ENCODE results near the gene CD3D.

CD3D gene

GRCh38 chr11:118304227-118304567 is 38.3 kb downstream of the CD3D start:
- no peak for DNase-seq (ENCODE audit: low spot score)

DNA sequence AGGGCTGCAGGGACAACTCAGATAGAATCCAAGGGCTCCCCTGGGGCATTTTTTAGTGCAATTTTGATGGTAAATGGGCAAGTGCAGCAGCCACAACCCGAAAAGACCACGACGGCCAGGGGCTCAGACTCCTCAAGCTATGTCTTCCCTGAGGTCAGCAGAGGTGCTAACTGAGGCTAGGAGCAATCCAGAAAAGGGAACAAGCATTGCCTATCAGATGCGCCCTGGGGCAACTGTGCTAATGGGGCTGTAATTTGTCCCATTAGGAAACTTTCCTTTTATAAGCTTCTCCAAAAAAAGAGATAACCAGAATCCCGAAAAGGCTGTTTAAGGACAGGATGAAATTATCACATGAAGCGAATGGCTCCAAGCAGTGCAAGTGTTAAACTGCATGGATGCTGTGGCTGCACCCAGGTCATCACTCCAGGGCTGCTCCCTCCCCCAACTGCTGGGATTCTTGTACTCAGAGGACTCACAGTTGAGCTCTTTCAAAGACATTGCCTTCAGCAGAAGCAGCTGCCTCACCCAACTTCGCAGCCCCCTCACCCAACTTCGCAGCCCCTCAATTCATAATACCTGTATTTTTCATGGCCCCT is 40.8 kb downstream of the CD3D start:
- no peak for DNase-seq (ENCODE audit: low spot score)

DNA sequence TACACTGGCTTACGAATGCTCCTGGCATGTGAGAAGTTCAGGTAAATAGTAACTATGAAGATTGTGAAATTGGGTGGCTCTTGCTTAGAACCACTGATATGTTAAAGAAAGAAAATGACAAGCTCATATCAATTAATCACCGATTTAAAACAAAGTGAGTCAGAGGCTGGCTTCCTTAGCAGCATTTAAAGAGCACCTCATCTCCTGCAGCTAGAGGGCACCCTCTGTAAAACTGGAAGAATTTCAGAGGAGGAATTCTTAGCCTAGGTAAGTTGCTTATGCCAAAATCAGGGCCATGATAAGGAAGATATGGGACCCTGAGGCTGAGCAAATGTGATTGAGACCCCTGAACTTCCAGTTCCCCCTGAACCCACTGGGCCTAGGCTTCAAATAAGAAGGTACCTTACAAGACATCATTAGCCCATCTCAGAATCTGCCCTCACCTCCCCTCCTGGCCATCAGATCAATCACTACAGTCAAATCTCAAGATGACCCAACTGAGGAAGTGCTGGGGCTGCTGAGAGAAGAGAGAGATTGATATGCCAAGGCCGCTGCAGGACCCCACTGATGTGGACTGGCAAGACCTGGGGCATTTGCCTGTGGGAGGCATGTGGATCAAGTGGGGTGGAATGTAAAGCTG is 46.6 kb downstream of the CD3D start:
- DNase-seq (ENCODE audit: low spot score) = peak; percentile 47

- DNase-seq (ENCODE audit: low spot score) = no peak
Measured at GRCh38 chr11:118295199-118295598, 47.3 kb downstream of the CD3D start.

DNA sequence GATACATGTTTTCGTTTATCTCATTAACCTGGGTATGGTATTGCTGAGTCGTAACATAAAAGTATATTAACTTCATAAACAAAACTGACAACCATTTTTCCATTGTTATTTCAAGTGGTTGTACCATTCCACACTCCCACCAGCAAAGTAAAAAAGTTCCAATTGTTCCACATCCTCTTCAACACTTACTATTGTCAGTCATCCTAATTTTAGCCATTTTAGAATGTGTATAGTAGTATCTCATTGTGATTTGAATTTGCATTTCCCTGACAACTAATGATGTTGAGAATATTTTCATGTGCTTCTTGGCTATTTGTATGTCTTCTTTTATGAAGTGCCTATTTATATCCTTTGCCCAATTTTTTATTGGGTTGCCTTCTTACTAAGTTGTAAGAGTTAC is 48.5 kb downstream of the CD3D start:
- DNase-seq (ENCODE audit: low spot score) = no peak

DNA sequence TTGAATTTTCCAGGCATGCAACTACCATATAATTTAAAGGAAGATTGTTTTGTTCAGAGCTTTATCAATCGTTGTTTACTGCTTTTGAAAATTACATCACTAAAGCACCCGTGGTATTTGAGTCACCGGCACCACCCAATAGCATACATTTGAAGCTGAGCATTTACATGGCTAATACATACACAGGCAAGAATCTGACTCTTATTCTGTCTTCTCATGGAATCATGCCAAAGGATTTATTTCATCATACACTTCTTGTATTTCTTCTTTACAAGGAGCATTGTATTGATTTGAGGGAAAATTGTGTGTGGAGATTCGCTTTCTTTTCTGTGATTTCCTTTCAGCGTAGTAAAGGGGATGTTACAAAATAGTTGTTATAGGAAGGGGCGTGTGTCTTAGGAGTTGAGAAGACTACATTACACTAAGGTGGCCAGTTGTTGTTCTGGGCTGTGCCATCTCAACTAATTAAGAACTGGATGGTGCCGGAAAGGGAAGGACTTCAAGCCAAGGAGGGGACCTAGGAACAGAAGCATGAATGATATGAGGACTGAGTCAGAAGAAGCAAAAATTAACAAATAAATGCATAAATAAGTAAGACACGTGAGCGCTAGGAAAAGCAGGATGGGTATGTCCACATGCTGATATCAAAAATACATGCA is 50.9 kb downstream of the CD3D start:
- DNase-seq (ENCODE audit: low spot score) = no peak

DNA sequence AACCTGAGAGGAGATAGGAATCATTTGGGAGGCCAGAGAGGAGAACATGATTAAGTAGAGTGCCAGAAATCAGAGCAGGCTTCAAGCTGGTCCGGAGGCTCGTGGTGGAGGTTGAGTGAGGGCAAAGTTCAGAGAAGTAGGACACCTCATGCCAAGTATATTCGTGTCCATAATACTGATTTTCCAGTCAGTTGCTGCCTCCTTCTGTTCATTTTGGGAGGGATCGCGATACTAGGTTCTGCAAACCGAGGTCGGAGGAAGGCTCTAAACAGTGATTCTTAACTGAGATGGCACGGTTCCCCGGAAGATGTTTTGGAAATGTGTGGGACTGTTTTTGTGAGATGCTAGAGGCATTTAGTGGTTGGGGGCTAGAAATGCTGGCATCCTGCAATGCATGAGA is 51.6 kb downstream of the CD3D start:
- DNase-seq (ENCODE audit: low spot score) = peak; percentile 31

- no peak for DNase-seq (ENCODE audit: low spot score)
Measured at GRCh38 chr11:118289401-118289800, 53.1 kb downstream of the CD3D start.
